ENCODE results near the gene SH3GLB1. TPM values are rescaled to one million over a fixed set of nuclear protein-coding genes. Genes with fewer than 3 reads are reported as not detected.

The SH3GLB1 gene
- total and polyA plus RNA-seq, 10 of the 15 experiments (the other 5 are each of a cell fraction or from before 2014, with no cell fraction given), result 18.0 to 59.0 (median 36.5) TPM

DNA sequence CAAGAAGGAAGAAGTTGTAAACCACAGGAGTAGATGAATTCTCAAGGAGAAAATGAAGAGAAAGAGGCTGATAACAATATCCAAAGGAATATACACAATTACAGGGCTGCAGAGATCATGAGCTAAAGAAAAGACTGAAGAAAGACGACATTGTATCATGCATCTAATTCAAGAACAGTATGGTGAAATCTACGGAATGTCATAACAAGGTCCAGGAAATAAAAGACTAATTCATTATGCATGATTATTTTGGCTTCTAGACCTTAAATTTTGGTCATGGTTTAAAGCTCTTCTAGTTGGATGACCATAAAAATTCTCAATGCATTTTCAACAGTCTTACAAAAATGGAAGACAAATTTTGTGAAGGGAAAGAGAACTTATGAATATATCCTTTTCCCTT lies 71.7 kb downstream of the SH3GLB1 start:
- Histone ChIP-seq H3K27me3 (replicated peaks in 1 of 2; ENCODE audit: control insufficient read depth in 2 of 2, insufficient read depth in 2 of 2, low read length in 1 of 2) (no peaks in the 10 kb centered on the region), H3K9me3 (replicated peaks; ENCODE audit: control insufficient read depth, insufficient read depth, low read length) (no peaks in the 10 kb centered on the region), H4K20me1 (ENCODE audit: control insufficient read depth, insufficient read depth) (no peaks in the 10 kb centered on the region), H3K4me3 (no peak overlapping the region), H3K4me2 (ENCODE audit: control insufficient read depth, insufficient read depth) (no peak overlapping the region), H3K4me1 (ENCODE audit: control insufficient read depth, insufficient read depth, low read length) (peaks cover 12% of the 10 kb centered on the region), H3K27ac (ENCODE audit: control insufficient read depth, insufficient read depth) (no peak overlapping the region), H3K79me2 (ENCODE audit: control insufficient read depth, insufficient read depth, low read length) (no peaks in the 10 kb centered on the region), H3K9ac (ENCODE audit: control insufficient read depth, insufficient read depth, low read length) (no peak overlapping the region), H3K36me3 (ENCODE audit: control insufficient read depth in 2 of 2, insufficient read depth in 2 of 2, low read length in 1 of 2) (no peaks in the 10 kb centered on the region), H2AFZ (ENCODE audit: control insufficient read depth, low read depth, low read length) (no peak overlapping the region)
- DNase-seq (ENCODE audit: low read depth, low spot score) (no peak), ATAC-seq (no peak), FAIRE-seq (no peak)
- ChIA-PET CTCF (interaction anchor here (0.6 to 1.2 kb wide), 3 partner anchors 20 to 118 kb away, joined by 3 to 5 read pairs (median 3); no protein-coding TSS in a partner anchor), RAD21 (ENCODE audit: unreplicated experiment) (no interaction called here), SMC1A (ENCODE audit: uncharacterized antibody, unreplicated experiment) (interaction anchor here (1.6 kb wide), 1 partner anchor 22 kb away, joined by 3 read pairs; no protein-coding TSS in a partner anchor), POLR2A (interaction anchor here (0.7 kb wide), 1 partner anchor 1522 kb away, joined by 3 read pairs; no protein-coding TSS in a partner anchor)
- intact Hi-C loops (cut with micrococcal nuclease; ENCODE audit: unreplicated experiment), result no loop called here
- TF ChIP-seq HDGF (IDR thresholded peaks at IDR 0.05), result no peak
- no peak for TF ChIP-seq CBFB (IDR thresholded peaks at IDR 0.05; ENCODE audit: low read depth)
- no peak for TF ChIP-seq NR2C2 (IDR thresholded peaks at IDR 0.05; ENCODE audit: borderline replicate concordance, control insufficient read depth, insufficient read length, low read depth)
- TF ChIP-seq, protein P1, sequence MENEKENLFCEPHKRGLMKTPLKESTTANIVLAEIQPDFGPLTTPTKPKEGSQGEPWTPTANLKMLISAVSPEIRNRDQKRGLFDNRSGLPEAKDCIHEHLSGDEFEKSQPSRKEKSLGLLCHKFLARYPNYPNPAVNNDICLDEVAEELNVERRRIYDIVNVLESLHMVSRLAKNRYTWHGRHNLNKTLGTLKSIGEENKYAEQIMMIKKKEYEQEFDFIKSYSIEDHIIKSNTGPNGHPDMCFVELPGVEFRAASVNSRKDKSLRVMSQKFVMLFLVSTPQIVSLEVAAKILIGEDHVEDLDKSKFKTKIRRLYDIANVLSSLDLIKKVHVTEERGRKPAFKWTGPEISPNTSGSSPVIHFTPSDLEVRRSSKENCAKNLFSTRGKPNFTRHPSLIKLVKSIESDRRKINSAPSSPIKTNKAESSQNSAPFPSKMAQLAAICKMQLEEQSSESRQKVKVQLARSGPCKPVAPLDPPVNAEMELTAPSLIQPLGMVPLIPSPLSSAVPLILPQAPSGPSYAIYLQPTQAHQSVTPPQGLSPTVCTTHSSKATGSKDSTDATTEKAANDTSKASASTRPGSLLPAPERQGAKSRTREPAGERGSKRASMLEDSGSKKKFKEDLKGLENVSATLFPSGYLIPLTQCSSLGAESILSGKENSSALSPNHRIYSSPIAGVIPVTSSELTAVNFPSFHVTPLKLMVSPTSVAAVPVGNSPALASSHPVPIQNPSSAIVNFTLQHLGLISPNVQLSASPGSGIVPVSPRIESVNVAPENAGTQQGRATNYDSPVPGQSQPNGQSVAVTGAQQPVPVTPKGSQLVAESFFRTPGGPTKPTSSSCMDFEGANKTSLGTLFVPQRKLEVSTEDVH (IDR thresholded peaks at IDR 0.05; ENCODE audit: low read depth, partially characterized antibody), result no peak
- no peak for TF ChIP-seq YBX1 (IDR thresholded peaks at IDR 0.05)
- no peak for TF ChIP-seq TCF12 (IDR thresholded peaks at IDR 0.05; ENCODE audit: low read depth, low read length)
- TF ChIP-seq SIX5 (IDR thresholded peaks at IDR 0.05; ENCODE audit: low read depth, low read length, severe bottlenecking), result no peak
- TF ChIP-seq JUND (IDR thresholded peaks at IDR 0.05; ENCODE audit: low read depth, low read length), result no peak
- in situ Hi-C loops (cut with MboI), result no loop called here
- WGBS (ENCODE audit: insufficient coverage, insufficient replicate concordance, low lambda C conversion rate, missing lambda C conversion rate), result 80% methylated on average over 2 of the region's 2 CpGs
- no TSS peak for BruUV-seq (replicated peaks)
